GM21526 (cell line): ENCODE measurements around the gene HDAC7.

Source experiments
- ATAC-seq: cut with Tn5 transposase; IDR thresholded peaks from one replicate; pipeline ENCODE4 v1.9.1; 2021; ENCODE audit warnings: moderate library complexity; ENCODE audit not compliant: unreplicated experiment, low FRiP score

HDAC7 gene

GRCh38 chr12:47833591-47834012, 13.9 kb upstream of the HDAC7 start:
- ATAC-seq = no peak

- ATAC-seq = no peak
These were observed 12.7 kb upstream of the HDAC7 start for GRCh38 chr12:47832263-47832933.

GRCh38 chr12:47829584-47829983, 9.9 kb upstream of the HDAC7 start:
- ATAC-seq = no peak

- ATAC-seq = no peak
These were observed 9.3 kb upstream of the HDAC7 start for GRCh38 chr12:47828976-47829482.

- ATAC-seq = no peak
These were observed 8.6 kb upstream of the HDAC7 start for GRCh38 chr12:47828008-47828975.

GRCh38 chr12:47825173-47825639, 5.5 kb upstream of the HDAC7 start:
- ATAC-seq = no peak

- no peak for ATAC-seq
These were observed 4.9 kb upstream of the HDAC7 start for GRCh38 chr12:47824635-47825034.

GRCh38 chr12:47824198-47824597, 4.5 kb upstream of the HDAC7 start:
- ATAC-seq = no peak

GRCh38 chr12:47823422-47824086, 3.9 kb upstream of the HDAC7 start:
- ATAC-seq = no peak

GRCh38 chr12:47822863-47823262, 3.2 kb upstream of the HDAC7 start:
- no peak for ATAC-seq

- no peak for ATAC-seq
These were observed 2.7 kb upstream of the HDAC7 start for GRCh38 chr12:47822401-47822800.

GRCh38 chr12:47821346-47821706, 1.6 kb upstream of the HDAC7 start:
- ATAC-seq = no peak

GRCh38 chr12:47820631-47821345, 1.1 kb upstream of the HDAC7 start:
- no peak for ATAC-seq

- ATAC-seq = no peak
These were observed 386 bp downstream of the HDAC7 start for GRCh38 chr12:47819138-47819895.

- no peak for ATAC-seq
These were observed 1.1 kb downstream of the HDAC7 start for GRCh38 chr12:47818467-47819137.

- ATAC-seq = no peak
These were observed 1.7 kb downstream of the HDAC7 start for GRCh38 chr12:47818007-47818376.

GRCh38 chr12:47817272-47818006, 2.3 kb downstream of the HDAC7 start:
- no peak for ATAC-seq
